HG02943 (cell line): Measurements from ENCODE around the gene LRCOL1.
"Not testable (repeated sequence)": the region's sequence is repeated elsewhere in the genome, so short reads cannot be mapped to it uniquely, and the experiment has no call there.

Experiments used
- ATAC-seq: cut with Tn5 transposase; IDR thresholded peaks from one replicate; pipeline ENCODE4 v1.9.1; 2021; ENCODE audit warnings: mild to moderate bottlenecking, low read depth, moderate library complexity; ENCODE audit not compliant: unreplicated experiment

LRCOL1 gene

DNA sequence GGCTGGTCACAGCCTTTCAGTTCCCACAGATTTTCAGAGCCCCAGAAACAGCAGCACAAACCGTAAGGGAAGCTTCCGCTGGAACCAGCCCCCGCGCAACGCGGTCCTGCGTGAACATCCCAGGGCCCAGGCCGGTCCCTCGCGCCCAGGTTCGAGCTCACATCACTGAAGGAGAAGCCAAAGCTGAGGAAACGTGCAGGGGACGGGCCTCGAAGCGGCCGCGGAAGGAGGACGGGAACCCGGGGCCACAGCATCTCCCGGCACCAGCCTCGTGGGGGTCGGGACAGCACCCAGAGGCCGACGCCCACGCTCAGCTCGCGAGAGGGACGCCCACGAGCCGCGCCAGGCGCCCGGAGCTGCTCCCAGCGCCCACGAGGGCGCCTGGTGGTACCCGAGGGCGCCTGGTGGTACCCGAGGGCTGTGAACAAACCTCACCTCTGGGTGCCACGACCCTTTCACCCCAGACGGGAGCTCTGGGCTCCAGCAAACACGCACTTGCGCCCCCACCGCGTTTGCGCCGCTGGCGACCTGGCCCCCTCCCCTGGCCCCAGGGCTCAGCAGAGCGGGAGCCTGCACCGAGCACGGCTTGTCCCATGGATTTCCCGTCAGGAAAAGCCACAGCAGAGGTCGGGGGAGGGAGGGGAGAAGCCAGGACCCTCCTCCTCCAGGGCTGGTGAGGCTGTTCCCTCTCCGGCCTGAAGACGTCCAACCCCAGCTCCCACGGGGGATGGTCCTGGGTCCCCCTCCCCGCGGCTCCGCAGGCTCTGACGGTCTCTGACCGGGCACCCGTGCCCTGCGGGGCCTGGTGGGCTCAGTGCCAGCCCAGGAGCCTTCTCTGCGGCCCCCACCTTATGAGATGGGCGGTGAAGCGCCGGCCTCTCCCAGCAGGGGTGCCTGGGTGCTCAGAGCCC lies 6.9 kb downstream of the LRCOL1 start:
- no peak for ATAC-seq

DNA sequence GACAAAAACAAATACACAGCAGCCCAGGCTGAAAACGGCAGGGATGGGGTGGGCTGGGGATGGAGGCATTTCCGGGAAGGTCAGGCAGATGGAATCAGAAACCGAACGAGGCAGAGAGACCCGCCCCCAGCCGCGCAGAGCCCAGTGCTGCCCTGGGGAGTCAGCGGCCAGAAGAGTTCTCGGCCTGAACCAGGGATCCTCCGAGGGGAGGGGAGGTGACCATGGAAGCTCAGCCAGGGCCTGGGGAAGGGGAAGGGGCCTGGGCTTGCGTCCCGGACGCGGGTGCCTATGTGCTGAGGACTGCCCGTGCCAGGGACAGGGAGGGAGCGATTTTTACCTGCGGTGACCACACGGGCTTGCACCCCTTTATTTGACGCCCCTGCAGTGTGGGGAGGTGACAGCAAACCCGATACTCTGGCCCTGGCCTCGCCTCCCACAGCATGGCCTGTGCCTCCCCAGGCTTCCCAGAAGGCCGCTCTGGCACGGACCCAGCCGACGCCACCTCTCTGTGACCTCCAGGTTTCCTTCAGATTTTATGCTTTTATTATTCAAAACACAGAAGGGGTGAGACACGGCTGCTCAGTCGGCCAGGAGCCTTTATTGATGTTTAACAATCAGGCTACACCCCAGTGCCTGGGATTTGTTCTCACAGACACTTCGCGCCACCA lies 7.7 kb downstream of the LRCOL1 start:
- ATAC-seq, result no peak

DNA sequence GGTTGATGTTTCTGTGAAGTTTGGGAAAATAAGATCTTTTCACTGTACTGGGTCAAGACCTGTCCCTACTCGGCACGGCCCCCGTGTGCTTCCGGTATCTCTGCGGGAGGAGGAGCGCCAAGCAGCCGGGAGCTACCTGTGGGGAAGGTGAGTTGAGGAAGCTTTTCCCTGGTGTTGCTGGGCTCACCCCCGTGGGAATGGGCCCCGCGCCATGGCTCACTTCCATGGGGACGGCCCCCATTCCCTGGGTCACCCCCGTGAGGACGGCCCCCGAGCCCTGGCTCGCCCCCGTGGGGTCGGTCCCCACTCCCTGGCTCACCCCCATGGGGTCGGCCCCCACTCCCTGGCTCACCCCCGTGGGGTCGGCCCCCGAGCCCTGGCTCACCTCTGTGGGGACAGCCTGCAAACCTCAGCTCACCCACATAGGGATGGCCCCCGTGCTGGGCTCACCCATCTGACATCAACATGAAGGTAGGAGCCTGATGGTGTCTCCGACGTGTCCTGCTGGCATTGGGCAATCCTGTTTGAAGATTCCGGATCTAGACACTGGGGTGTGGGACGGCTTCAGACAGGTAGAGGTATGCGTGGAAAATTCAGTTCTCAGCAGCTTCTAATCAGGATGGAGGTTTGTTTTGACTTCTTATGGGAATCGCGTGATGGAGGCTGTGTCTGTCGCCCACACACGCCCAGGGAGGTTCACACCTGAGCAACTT lies 9.1 kb downstream of the LRCOL1 start:
- ATAC-seq, result no peak

DNA sequence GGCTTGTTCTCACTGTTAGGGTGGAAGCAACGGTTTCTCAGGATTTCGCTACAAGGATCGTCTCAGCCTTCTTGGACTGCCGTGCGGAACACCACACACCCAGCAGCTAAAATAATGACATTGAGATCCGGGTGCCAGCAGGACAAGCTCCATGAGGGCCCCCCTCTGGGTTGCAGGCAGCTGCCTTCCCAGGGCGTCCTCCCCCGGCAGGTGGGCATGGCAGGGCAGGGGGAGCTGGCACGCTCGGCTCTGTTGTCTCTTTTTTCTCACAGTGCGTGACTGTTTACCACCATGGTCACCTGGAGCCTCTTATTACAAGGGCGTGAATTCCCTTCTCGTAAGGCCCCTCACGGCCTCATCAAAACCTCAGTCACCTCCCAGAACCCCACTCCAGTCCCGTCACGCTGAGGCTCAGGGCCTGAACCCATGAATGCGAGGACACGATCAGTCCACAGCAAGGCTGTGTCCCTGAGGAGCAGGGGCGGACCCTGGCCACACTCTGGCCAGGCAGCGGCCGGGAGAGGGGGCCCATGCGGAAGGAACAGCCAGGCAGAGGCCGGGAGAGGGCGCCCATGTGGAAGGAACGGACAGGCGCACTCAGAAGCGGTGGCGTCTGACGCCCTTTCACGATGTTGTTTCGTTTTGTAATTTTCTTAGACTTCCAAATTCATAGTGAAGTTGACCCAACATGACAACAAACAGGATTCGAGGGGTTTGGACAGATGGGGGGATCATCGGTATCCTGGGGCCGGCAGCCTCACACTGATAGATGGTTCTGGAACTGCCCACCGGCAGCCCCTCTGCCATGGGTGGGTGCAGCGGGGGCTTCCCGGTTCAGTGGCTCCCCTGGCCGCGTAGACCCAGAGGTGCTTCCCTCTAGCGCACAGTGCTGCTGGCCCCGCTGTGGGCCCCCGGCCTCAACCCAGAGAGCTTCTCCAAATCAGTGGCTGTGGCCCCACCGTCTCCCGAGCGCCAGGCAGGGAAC lies 10.0 kb downstream of the LRCOL1 start:
- no peak for ATAC-seq

DNA sequence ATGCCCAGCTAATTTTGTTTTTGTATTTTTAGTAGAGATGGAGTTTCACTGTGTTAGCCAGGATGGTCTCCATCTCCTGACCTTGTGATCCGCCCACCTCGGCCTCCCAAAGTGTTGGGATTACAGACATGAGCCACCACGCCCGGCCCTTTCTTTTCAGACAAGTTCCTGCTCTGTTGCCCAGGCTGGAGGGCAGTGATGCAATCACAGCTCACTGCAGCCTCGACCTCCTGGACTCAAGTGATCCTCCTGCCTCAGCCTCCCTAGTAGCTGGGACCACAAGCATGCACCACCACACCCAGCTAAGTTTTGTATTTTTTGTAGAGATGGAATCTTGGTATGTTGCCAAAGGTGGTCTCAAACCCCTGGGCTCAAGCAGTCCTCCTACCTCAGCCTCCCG lies 10.9 kb downstream of the LRCOL1 start:
- not testable (repeated sequence) for ATAC-seq

DNA sequence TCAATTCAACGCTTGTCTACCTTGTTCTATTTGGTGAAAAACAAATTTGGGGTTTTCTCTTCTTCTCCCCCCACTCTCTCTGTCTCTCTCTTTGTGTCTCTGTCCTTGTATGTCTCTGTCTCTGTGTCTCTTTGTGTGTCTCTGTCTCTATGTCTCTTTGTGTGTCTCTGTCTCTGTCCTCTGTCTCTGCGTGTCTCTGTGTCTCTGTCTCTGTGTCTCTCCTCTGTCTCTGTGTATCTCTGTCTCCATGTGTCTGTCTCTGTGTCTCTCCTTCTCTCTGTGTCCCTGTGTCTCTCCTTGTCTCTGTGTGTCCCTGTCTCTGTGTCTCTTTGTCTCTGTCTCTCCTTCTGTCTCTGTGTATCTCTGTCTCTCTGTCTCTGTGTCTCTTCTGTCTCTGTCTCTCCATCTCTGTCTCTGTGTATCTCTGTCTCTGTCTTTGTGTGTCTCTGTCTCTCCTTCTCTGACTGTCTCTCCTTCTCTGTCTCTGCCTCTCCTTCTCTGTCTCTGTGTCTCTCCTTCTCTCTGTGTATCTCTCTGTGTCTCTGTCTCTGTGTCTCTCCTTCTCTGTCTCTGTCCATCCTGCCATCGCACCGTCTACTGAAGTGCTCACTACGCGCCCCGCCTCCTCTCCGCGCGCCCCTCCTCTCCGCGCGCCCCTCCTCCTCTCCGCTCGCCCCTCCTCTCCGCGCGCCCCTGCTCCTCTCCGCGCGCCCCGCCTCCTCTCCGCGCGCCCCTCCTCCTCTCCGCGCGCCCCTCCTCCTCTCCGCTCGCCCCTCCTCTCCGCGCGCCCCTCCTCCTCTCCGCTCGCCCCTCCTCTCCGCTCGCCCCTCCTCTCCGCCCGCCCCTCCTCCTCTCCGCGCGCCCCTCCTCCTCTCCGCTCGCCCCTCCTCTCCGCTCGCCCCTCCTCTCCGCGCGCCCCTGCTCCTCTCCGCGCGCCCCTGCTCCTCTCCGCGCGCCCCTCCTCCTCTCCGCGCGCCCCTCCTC lies 12.8 kb downstream of the LRCOL1 start:
- ATAC-seq, result no peak

DNA sequence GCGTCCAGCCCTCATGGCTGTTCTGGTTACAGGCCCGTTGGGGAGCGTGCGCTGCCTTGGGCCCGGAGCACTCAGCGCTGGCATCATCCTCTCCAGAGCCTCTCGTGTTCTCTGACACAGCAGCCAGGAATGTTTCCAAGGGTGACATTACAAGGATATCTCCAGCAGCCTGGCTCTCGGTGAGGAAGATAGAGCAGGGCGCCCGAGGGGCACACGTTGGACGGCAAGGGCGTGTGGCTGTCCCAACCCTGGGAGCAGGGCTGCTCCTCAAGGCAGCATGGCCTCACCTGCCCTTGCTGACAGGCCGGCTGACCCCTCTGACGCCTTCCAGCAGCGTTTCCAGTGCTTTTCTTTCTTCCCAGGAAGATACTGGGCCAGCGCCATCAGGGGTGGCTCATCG lies 14.4 kb downstream of the LRCOL1 start:
- no peak for ATAC-seq

DNA sequence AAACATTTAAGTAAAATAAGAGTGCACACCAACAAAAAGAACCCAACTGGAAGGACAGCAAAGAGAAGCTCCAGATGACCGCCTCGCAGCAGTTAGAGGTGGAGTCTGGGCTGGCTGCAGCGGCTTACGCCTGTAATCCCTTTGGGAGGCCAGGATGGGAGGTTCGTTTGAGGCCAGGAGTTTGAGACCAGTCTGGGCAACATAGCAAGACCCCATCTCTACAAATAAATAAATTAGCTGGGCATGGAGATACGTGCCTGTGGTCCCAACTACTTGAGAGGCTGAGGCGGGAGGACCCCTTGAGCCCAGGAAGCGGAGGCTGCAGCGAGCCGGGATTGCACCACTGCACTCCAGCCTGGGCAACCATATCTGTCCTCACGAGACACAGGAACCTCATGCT lies 15.2 kb downstream of the LRCOL1 start:
- ATAC-seq, result no peak

DNA sequence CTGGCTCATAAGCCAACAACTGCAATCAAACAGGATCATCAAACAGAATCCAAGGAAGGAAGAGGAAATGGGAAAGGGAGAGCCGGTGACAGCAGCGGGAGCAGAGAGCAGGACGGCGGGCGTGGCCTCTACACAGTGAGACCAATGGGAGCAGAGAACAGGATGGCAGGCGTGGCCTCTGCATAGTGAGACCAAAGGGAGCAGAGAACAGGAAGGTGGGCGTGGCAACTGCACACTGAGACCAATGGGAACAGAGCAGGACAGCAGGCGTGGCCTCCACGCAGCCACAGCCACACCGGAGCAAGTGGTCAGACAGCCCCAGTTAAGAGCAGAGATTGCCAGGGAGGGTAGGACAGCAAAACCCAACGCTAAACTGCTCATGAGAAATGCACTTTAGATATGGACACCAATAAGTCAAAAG lies 16.4 kb downstream of the LRCOL1 start:
- no peak for ATAC-seq

DNA sequence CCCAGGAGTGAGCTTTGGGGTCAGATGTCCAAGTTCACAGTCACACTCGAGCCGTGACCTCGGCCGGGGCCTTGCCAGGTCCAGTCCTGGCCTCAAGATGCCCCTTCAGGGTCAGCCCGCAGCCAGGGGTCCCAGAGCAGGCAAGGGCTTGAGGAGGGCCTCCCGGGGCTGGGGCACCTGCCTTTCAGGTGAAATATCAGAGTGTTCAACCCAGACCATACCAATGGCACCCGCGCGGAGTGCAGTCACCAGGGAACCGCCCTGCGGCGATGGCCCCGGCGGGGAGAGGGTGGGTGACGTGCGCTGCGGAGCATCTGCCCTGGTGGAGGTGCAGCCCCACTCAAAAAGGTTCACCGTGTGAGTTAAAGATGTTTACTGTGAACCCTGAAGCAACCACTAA lies 16.9 kb downstream of the LRCOL1 start:
- no peak for ATAC-seq

DNA sequence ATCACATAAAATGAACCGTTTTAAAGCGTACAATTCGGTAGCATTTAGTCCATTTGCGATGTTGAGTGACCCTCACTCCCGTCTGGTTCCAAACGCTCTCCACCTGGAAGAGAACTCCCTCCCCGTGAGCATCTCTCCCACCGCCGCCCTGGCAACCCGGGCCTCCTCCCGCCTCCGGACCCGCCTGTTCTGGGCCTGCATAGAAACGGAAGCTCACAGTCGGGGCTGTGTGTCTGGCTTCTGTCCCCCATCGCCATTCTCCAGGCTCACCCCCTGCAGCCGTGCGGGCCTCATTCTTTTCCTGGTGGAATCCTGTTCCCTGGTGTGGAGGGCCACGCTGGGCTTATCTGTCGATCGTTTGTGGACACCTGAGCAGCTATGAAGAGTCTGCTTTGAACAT lies 17.3 kb downstream of the LRCOL1 start:
- ATAC-seq, result no peak

DNA sequence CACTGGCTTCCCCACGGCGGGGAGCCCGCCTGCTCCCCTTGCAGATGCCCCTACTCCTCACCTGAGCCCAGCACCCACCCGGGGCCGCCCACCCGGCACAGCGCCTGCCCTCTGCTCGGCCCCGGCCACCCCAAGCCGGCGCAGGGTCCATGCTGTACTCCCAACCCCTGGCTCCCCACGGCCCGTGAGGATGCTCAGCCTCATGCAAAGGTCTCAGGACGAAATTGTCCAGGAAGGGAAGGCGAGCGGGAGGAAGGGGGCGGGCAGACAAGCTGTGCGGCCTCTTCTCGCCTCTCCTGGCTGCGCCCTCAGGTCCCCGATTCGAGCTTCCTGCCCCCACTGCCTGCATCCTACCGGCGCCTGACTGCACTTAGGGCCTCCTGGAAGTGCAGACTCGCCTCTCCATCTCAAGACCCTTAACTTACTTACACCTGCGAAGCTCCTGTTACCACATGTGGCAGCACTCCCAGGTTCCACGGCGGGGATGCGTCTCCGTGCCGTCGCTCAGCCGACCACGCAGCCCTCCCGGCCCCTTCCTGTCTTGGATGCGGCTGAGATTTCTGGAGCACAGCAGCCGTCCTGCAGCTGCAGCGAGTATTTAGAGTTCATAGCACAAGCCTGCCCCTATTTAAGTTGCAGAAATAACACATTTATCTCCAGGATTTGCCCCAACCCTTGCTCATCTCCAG lies 18.0 kb downstream of the LRCOL1 start:
- ATAC-seq, result no peak

DNA sequence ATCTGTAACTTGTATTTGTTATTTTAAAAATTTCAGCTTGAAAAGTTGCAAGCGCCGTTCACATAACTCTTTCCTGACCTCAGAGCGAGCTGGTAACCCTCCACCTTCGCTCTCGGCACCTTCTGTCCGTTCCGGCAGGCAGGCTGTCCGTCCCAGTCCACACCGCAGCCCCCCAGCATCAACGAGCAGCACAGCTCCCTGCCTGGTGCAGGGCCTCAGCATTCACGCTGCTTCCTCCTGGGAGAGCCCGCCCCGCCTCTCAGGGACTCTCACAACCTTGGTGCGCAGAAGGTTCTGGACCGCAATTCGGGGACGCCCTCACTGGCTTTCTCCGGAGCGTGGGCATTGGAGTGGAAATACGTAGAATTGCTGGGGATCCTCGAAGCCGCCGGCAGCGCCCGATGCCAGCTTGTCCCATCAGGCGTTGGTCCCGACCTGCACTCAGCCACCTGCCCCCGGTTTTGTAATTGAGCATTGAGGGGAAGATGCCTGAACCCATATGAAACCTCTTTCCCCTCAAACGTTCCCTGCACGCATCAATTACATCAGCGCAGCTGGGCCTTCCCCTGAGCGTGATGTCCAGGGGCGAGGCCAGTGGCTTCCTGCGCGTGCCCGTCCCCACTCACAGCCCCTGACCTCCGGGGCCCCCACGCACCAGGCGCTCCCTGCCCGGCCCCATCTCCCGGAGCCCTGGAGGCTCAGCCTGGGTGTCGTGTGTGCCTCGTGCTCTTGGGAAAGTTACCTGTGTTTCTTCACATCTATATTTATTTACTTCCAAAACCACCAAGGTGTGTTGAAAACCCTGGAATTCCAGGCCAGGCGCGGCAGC lies 19.1 kb downstream of the LRCOL1 start:
- no peak for ATAC-seq

DNA sequence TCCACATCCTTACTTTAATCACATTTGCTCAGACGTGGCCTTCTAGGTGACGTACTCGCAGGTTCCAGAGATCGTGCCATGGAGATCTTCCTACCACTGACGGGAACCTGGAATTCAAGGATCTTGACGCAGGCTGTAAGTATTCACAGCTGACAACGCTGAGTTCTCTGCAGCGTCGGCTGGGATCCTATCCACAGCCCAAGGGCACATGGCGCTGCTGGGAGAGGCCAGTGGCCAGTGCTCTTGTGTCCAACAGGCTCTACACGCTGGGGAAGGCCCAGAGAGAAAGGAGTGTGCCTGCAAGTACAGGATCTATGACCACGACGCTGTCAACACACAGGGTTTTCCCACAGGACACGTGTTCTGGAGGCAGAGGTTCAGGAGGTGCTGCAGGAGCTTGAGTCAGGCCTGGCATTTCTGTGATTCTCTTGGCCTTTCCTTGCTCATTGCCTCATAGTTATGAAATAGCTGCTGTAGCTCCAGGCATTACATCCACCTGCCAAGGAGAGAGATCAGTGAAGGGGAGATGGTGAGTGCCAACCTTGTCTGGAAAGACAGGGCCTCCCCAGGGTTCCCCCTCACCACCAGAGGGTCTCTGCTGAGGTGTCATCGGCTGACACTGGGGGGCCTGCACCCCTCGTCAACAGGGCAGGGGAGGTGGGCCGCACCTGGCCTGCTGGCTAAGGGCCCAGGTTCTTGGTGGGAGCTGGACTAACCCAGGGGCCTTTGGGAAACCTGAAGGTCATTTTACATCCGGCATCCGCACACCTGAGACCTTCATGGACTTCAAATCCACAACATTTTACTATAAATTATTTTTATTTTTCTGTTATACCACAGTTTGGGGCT lies 21.3 kb downstream of the LRCOL1 start:
- ATAC-seq, result no peak

DNA sequence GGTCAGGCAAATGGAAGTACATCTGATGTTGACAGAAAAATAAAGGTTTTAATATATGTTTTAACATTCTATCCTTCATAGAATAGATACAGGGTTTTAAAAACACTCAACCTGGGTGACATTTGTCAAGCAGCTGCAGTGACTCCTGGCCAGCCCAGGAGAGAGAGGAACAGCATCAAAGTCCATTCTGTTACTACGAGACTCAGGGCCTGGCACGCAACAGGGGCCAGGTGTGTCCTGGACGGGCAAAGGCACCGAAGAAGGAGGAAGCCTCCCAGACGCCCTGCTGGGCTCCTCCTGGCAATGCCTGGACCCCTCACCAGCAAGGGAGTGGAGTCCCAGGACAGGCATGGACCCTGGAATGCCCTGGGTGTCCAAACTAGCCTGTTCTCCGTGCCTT lies 22.1 kb downstream of the LRCOL1 start:
- ATAC-seq, result no peak

DNA sequence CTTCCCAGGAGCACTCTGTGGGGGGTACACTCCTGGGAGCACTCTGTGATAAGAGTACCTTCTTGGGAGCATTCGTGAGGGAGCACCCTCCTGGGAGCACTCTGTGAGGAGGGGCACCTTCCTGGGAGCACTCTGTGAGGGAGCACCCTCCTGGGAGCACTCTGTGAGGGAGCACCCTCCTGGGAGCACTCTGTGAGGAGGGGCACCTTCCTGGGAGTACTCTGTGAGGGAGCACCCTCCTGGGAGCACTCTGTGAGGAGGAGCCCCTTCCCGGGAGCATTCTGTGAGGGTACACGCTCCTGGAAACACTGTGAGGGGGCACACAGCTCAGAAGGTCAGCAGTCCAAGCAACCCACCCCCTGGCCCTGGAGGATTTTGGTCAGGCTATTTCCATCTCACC lies 22.6 kb downstream of the LRCOL1 start:
- ATAC-seq, result no peak

DNA sequence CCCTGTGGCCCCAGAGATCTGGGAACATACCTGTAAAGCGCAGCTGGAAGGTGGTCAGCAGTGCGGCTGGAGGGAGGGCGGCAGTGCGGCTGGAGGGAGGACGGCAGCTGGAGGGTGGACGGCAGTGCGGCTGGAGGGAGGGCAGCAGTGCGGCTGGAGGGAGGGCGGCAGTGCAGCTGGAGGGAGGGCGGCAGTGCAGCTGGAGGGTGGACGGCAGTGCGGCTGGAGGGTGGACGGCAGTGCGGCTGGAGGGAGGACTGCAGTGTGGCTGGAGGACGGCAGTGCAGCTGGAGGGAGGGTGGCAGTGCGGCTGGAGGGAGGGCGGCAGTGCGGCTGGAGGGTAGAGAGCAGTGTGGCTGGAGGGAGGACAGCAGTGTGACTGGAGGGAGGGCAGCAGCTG lies 23.5 kb downstream of the LRCOL1 start:
- ATAC-seq, result no peak
